Panc1 (cell line): ENCODE measurements around the gene RAB6B.

ENCODE experiments used
- CTCF ChIP-seq: fragments of 450-650 bp; IDR thresholded peaks from 2 replicates; pipeline ENCODE4 v1.5.1; 2017; ENCODE audit warnings: mild to moderate bottlenecking
- POLR2AphosphoS5 ChIP-seq: IDR thresholded peaks from 2 replicates; pipeline ENCODE4 v1.6.1; 2012; ENCODE audit warnings: mild to moderate bottlenecking, low read depth, low read length, moderate library complexity
- TCF7L2 ChIP-seq: IDR thresholded peaks from 2 replicates; pipeline ENCODE4 v1.6.1; 2011; ENCODE audit warnings: mild to moderate bottlenecking, low read depth, low read length, inconsistent platforms
- TF ChIP-seq, protein P1 (sequence below), 2 experiments: IDR thresholded peaks; 2 replicates each; pipeline ENCODE4 v1.6.1; 2011 to 2012; ENCODE audit warnings: low read depth in 2 of 2, control low read depth in 1 of 2, low read length in 1 of 2, mild to moderate bottlenecking in 1 of 2, moderate library complexity in 1 of 2; ENCODE audit not compliant: insufficient read depth in 1 of 2

- TF ChIP-seq CTCF = no peak
- TF ChIP-seq TCF7L2 = no peak
- TF ChIP-seq POLR2AphosphoS5 = no peak
- TF ChIP-seq, protein P1, sequence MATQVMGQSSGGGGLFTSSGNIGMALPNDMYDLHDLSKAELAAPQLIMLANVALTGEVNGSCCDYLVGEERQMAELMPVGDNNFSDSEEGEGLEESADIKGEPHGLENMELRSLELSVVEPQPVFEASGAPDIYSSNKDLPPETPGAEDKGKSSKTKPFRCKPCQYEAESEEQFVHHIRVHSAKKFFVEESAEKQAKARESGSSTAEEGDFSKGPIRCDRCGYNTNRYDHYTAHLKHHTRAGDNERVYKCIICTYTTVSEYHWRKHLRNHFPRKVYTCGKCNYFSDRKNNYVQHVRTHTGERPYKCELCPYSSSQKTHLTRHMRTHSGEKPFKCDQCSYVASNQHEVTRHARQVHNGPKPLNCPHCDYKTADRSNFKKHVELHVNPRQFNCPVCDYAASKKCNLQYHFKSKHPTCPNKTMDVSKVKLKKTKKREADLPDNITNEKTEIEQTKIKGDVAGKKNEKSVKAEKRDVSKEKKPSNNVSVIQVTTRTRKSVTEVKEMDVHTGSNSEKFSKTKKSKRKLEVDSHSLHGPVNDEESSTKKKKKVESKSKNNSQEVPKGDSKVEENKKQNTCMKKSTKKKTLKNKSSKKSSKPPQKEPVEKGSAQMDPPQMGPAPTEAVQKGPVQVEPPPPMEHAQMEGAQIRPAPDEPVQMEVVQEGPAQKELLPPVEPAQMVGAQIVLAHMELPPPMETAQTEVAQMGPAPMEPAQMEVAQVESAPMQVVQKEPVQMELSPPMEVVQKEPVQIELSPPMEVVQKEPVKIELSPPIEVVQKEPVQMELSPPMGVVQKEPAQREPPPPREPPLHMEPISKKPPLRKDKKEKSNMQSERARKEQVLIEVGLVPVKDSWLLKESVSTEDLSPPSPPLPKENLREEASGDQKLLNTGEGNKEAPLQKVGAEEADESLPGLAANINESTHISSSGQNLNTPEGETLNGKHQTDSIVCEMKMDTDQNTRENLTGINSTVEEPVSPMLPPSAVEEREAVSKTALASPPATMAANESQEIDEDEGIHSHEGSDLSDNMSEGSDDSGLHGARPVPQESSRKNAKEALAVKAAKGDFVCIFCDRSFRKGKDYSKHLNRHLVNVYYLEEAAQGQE (IDR thresholded peaks at IDR 0.05; ENCODE audit: insufficient read depth in 1 of 2, low read depth in 2 of 2, low read length in 1 of 2) = no peak
Observed at GRCh38 chr3:133931084-133931483, 35.4 kb upstream of the RAB6B start.
